ENCODE data around the gene KRTAP10-6. TPM values are rescaled to one million over a fixed set of nuclear protein-coding genes. Genes with fewer than 3 reads are reported as not detected.

The KRTAP10-6 gene
- total RNA-seq, 4 donors from 2014 or later = not detected

DNA sequence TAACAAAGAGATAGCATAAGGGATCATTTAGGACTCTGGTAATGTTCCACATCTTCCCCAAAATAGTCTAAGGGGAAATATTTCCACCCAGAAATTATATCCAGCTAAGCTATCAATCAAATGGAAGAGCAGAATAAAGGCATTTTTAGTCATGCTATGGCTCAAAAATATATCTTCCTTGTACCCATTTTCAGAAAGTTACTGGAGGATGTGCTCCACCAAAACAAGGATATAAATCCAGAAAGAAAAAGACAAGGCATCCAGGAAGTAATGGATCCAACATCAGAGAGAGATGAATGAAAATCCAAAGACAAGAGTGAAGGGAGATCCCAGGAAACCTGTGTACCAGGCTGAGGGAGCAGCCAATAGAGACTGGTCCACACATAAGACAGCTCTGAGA, 16.9 kb upstream of the KRTAP10-6 start:
- no peak for DNase-seq
- no peaks in the 10 kb centered on the region for H3K36me3 ChIP-seq
- H3K4me3 ChIP-seq = no peak overlapping the region
- no peak overlapping the region for H3K27ac ChIP-seq
- H3K27me3 ChIP-seq = no peaks in the 10 kb centered on the region
- no peak for TF ChIP-seq POLR2A (IDR thresholded peaks at IDR 0.05)
- TF ChIP-seq, protein P1, sequence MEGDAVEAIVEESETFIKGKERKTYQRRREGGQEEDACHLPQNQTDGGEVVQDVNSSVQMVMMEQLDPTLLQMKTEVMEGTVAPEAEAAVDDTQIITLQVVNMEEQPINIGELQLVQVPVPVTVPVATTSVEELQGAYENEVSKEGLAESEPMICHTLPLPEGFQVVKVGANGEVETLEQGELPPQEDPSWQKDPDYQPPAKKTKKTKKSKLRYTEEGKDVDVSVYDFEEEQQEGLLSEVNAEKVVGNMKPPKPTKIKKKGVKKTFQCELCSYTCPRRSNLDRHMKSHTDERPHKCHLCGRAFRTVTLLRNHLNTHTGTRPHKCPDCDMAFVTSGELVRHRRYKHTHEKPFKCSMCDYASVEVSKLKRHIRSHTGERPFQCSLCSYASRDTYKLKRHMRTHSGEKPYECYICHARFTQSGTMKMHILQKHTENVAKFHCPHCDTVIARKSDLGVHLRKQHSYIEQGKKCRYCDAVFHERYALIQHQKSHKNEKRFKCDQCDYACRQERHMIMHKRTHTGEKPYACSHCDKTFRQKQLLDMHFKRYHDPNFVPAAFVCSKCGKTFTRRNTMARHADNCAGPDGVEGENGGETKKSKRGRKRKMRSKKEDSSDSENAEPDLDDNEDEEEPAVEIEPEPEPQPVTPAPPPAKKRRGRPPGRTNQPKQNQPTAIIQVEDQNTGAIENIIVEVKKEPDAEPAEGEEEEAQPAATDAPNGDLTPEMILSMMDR (IDR thresholded peaks at IDR 0.05) = no peak
- intact Hi-C loops (cut with DNase I; ENCODE audit: low total_unique reads) = no loop called here
- peaks cover 0 to 2% of the 10 kb centered on the region in 2 donors for H3K9me3 ChIP-seq
- H3K4me1 ChIP-seq = no peaks in the 10 kb centered on the region

DNA sequence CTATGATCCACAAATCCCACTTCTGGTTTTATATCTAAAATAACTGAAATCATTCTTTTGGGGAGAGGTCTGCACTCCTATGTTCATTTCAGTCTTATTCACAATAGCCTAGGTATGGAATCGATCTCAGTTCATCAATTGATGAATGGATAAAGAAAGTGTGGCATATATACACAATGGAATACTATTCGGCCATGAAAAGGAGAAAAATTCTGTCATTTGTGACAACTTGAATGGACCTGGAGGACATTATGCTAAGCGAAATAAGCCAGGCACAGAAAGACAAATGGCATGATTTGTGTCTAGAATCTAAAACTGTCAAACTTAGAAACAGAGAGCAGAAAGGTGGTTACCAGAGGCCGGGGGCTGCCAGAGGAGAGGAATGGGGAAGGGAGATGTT, 14.2 kb upstream of the KRTAP10-6 start:
- no peak overlapping the region for H3K4me3 ChIP-seq
- intact Hi-C loops (cut with DNase I; ENCODE audit: low total_unique reads) = no loop called here
- H3K36me3 ChIP-seq = no peaks in the 10 kb centered on the region
- H3K4me1 ChIP-seq = no peaks in the 10 kb centered on the region
- H3K27ac ChIP-seq = no peak overlapping the region
- H3K9me3 ChIP-seq = peaks cover 0 to 2% of the 10 kb centered on the region in 2 donors
- H3K27me3 ChIP-seq = no peaks in the 10 kb centered on the region
- DNase-seq = no peak
- TF ChIP-seq, protein P1 (IDR thresholded peaks at IDR 0.05) = no peak
- TF ChIP-seq POLR2A (IDR thresholded peaks at IDR 0.05) = no peak

DNA sequence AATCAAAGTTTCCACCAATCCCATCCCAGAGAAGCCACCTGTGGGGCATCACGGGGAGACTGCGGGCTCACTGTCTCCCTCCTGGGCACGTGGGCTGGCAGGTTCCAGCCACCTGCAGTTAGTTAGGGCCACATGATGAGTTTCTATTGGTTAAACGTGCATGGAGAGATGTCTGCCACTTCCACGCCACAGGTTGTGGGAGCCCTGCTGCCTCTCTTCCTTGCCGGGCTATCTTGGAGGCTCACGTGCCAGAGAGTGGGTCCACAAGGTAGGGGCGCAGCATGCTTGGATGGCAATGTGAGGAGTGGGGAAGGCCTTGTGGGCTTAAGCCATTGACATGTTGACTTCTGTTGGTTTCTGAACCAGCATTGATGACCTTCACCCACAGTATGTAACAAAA, 11.6 kb upstream of the KRTAP10-6 start:
- DNase-seq = no peak
- no peak for TF ChIP-seq POLR2A (IDR thresholded peaks at IDR 0.05)
- TF ChIP-seq, protein P1 (IDR thresholded peaks at IDR 0.05) = no peak
- no peaks in the 10 kb centered on the region for H3K4me1 ChIP-seq
- H3K27me3 ChIP-seq = no peaks in the 10 kb centered on the region
- intact Hi-C loops (cut with DNase I; ENCODE audit: low total_unique reads) = no loop called here
- no peaks in the 10 kb centered on the region for H3K36me3 ChIP-seq
- H3K27ac ChIP-seq = no peak overlapping the region
- H3K9me3 ChIP-seq = no peaks in the 10 kb centered on the region
- no peak overlapping the region for H3K4me3 ChIP-seq

DNA sequence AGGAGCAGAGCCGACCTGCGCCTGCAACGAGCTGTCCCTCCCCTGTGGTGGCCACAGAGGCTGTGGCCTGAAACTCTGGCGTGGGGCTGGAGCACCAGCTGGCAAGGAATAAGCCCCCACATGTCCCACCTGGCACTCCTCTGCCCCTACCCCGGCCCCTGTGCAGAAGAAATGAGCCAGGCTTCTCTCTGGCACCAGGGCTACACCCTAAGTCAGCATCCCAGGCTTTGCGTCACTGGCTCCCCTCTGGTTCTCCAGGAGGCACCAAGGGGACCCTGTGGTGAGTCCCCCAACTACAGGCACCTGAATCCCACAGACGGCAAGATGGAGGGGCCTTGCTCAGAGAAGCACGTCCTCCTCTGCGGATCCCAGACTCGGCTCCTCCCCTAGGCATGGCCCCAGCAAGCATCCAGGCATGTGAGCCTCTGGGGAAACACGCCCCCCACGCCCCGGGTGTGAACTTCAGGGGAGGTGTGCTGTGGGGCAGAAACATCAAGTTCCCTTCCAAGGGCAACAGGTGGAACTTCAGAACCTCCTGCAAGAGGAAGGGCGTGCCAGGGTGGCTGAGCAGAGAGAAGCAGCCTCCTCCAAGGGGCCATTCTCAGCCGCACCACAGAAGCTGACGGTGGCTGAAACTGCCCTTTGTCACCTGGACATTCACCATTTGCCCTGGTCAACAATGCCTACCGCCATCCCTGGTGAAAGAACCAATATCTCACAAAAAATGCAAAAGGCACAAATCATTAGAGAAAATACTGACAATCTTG, 11.0 kb upstream of the KRTAP10-6 start:
- Histone ChIP-seq H3K4me1 (no peaks in the 10 kb centered on the region), H3K9me3 (no peaks in the 10 kb centered on the region), H3K4me3 (no peak overlapping the region), H3K27me3 (no peaks in the 10 kb centered on the region), H3K36me3 (no peaks in the 10 kb centered on the region), H3K27ac (no peak overlapping the region)
- intact Hi-C loops (cut with DNase I; ENCODE audit: low total_unique reads) = no loop called here
- no peak for DNase-seq
- no peak for TF ChIP-seq POLR2A (IDR thresholded peaks at IDR 0.05)
- TF ChIP-seq, protein P1 (IDR thresholded peaks at IDR 0.05) = no peak

DNA sequence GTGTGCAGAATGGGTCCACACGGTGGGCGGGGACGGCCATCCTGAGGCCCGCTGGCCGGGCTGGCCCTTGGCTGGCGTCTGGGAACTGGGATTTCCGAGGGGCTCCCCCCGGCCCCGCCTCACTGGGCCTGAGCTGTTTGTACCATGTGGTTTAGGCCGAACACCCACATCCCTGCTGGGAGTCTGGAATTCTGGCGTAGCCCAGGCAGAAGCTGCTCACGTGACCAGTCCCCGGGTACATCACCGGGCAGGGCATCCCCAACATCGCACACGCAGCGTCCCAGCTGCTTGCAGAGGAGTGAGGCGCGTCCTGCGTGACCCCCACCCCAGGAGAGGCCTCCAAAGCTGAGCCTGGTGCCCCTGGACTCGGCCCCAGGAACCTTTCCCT, 10.2 kb upstream of the KRTAP10-6 start:
- Histone ChIP-seq H3K27me3 (no peaks in the 10 kb centered on the region), H3K4me3 (no peak overlapping the region)
- DNase-seq = no peak

More for the DNA sequence above, 10.2 kb upstream of the KRTAP10-6 start:
- intact Hi-C loops (cut with DNase I; ENCODE audit: low total_unique reads) = no loop called here
- Histone ChIP-seq H3K9me3 (no peaks in the 10 kb centered on the region), H3K36me3 (no peaks in the 10 kb centered on the region), H3K4me1 (no peaks in the 10 kb centered on the region), H3K27ac (no peak overlapping the region)
- no peak for TF ChIP-seq POLR2A (IDR thresholded peaks at IDR 0.05)
- TF ChIP-seq, protein P1 (IDR thresholded peaks at IDR 0.05) = no peak
